Dendritic cell treated with granulocyte-macrophage colony-stimulating factor and Interleukin-4, amounts not matched to agents 40 ng/mL and 50 ng/mL, for 4 days (primary cell): ENCODE results near the gene SLC6A6.
A peak's percentile ranks its signal among the peaks of the same experiment; 100 is the strongest.

Experiments used
- H3K27ac Mint-ChIP-seq: one replicate; pipeline ENCODE4 v1.8.0; 2022; ENCODE audit warnings: mild to moderate bottlenecking, mixed read lengths
- H3K27me3 Mint-ChIP-seq: one replicate; pipeline ENCODE4 v1.8.0; 2022; ENCODE audit warnings: mild to moderate bottlenecking, mixed read lengths
- H3K36me3 Mint-ChIP-seq: one replicate; pipeline ENCODE4 v1.8.0; 2022; ENCODE audit warnings: low read depth, mixed read lengths
- H3K4me1 Mint-ChIP-seq: one replicate; pipeline ENCODE4 v1.8.0; 2022; ENCODE audit warnings: low read depth, mixed read lengths
- H3K4me3 Mint-ChIP-seq: one replicate; pipeline ENCODE4 v1.8.0; 2022; ENCODE audit warnings: mild to moderate bottlenecking, moderate library complexity, mixed read lengths
- H3K9me3 Mint-ChIP-seq: one replicate; pipeline ENCODE4 v1.8.0; 2022; ENCODE audit warnings: mixed read lengths
- intact Hi-C: fragments of 100-400 bp; cut with micrococcal nuclease; formaldehyde crosslinking; loops from one replicate; pipeline ENCODE4 v1.15.0; 2022

The SLC6A6 gene

GRCh38 chr3:14457481-14457880 is 55.1 kb downstream of the SLC6A6 start:
- Mint-ChIP-seq H3K27ac (no peak overlapping the region), H3K36me3 (peaks cover 100% of the 10 kb centered on the region), H3K4me3 (no peak overlapping the region), H3K4me1 (no peaks in the 10 kb centered on the region), H3K9me3 (no peaks in the 10 kb centered on the region), H3K27me3 (no peaks in the 10 kb centered on the region)
- intact Hi-C loops: no loop called here

GRCh38 chr3:14457999-14458398 is 55.6 kb downstream of the SLC6A6 start:
- peaks cover 100% of the 10 kb centered on the region for H3K36me3 Mint-ChIP-seq

GRCh38 chr3:14458434-14459275 is 56.2 kb downstream of the SLC6A6 start:
- no peak overlapping the region for H3K4me3 Mint-ChIP-seq

More at GRCh38 chr3:14457999-14458398, 55.6 kb downstream of the SLC6A6 start:
- no peaks in the 10 kb centered on the region for H3K4me1 Mint-ChIP-seq
- H3K4me3 Mint-ChIP-seq: no peak overlapping the region
- intact Hi-C loops: no loop called here
- no peaks in the 10 kb centered on the region for H3K27me3 Mint-ChIP-seq
- no peak overlapping the region for H3K27ac Mint-ChIP-seq
- no peaks in the 10 kb centered on the region for H3K9me3 Mint-ChIP-seq

GRCh38 chr3:14459384-14459783 is 57.0 kb downstream of the SLC6A6 start:
- H3K27me3 Mint-ChIP-seq: no peaks in the 10 kb centered on the region
- H3K27ac Mint-ChIP-seq: no peak overlapping the region
- H3K4me1 Mint-ChIP-seq: no peaks in the 10 kb centered on the region
- no peaks in the 10 kb centered on the region for H3K9me3 Mint-ChIP-seq
- no peak overlapping the region for H3K4me3 Mint-ChIP-seq
- intact Hi-C loops: no loop called here
- H3K36me3 Mint-ChIP-seq: peaks cover 100% of the 10 kb centered on the region

More at GRCh38 chr3:14458434-14459275, 56.2 kb downstream of the SLC6A6 start:
- no peaks in the 10 kb centered on the region for H3K4me1 Mint-ChIP-seq
- peaks cover 100% of the 10 kb centered on the region for H3K36me3 Mint-ChIP-seq
- no peaks in the 10 kb centered on the region for H3K9me3 Mint-ChIP-seq
- H3K27me3 Mint-ChIP-seq: no peaks in the 10 kb centered on the region
- intact Hi-C loops: no loop called here
- no peak overlapping the region for H3K27ac Mint-ChIP-seq

GRCh38 chr3:14459787-14460186 is 57.4 kb downstream of the SLC6A6 start:
- H3K27ac Mint-ChIP-seq: no peak overlapping the region
- no peak overlapping the region for H3K4me3 Mint-ChIP-seq
- H3K4me1 Mint-ChIP-seq: no peaks in the 10 kb centered on the region
- peaks cover 100% of the 10 kb centered on the region for H3K36me3 Mint-ChIP-seq
- intact Hi-C loops: no loop called here
- no peaks in the 10 kb centered on the region for H3K9me3 Mint-ChIP-seq
- H3K27me3 Mint-ChIP-seq: no peaks in the 10 kb centered on the region

GRCh38 chr3:14460342-14461005 is 58.1 kb downstream of the SLC6A6 start:
- H3K9me3 Mint-ChIP-seq: no peaks in the 10 kb centered on the region
- H3K27ac Mint-ChIP-seq: peak overlapping the region; percentile 12
- intact Hi-C loops: no loop called here
- no peak overlapping the region for H3K4me3 Mint-ChIP-seq
- no peaks in the 10 kb centered on the region for H3K4me1 Mint-ChIP-seq
- H3K27me3 Mint-ChIP-seq: no peaks in the 10 kb centered on the region
- H3K36me3 Mint-ChIP-seq: peaks cover 100% of the 10 kb centered on the region

- H3K36me3 Mint-ChIP-seq: peaks cover 100% of the 10 kb centered on the region
Observed at GRCh38 chr3:14461006-14461747, 58.8 kb downstream of the SLC6A6 start.

GRCh38 chr3:14461748-14462324 is 59.4 kb downstream of the SLC6A6 start:
- no peaks in the 10 kb centered on the region for H3K4me1 Mint-ChIP-seq
- H3K27me3 Mint-ChIP-seq: no peaks in the 10 kb centered on the region
- H3K27ac Mint-ChIP-seq: peak overlapping the region; percentile 41
- H3K9me3 Mint-ChIP-seq: no peaks in the 10 kb centered on the region
- intact Hi-C loops: no loop called here
- no peak overlapping the region for H3K4me3 Mint-ChIP-seq
- peaks cover 100% of the 10 kb centered on the region for H3K36me3 Mint-ChIP-seq

More at GRCh38 chr3:14461006-14461747, 58.8 kb downstream of the SLC6A6 start:
- H3K27me3 Mint-ChIP-seq: no peaks in the 10 kb centered on the region
- intact Hi-C loops: no loop called here
- H3K4me3 Mint-ChIP-seq: no peak overlapping the region
- H3K9me3 Mint-ChIP-seq: no peaks in the 10 kb centered on the region
- H3K4me1 Mint-ChIP-seq: no peaks in the 10 kb centered on the region
- H3K27ac Mint-ChIP-seq: peak overlapping the region; percentile 41

GRCh38 chr3:14462738-14463137 is 60.3 kb downstream of the SLC6A6 start:
- intact Hi-C loops: no loop called here
- no peaks in the 10 kb centered on the region for H3K9me3 Mint-ChIP-seq
- peaks cover 2% of the 10 kb centered on the region for H3K4me1 Mint-ChIP-seq
- no peaks in the 10 kb centered on the region for H3K27me3 Mint-ChIP-seq
- H3K4me3 Mint-ChIP-seq: no peak overlapping the region
- H3K36me3 Mint-ChIP-seq: peaks cover 100% of the 10 kb centered on the region
- peak overlapping the region; percentile 41 for H3K27ac Mint-ChIP-seq

- Mint-ChIP-seq H3K36me3 (peaks cover 100% of the 10 kb centered on the region), H3K4me3 (no peak overlapping the region), H3K27me3 (no peaks in the 10 kb centered on the region), H3K4me1 (peaks cover 6% of the 10 kb centered on the region), H3K9me3 (no peaks in the 10 kb centered on the region), H3K27ac (no peak overlapping the region)
- intact Hi-C loops: no loop called here
Observed at GRCh38 chr3:14463330-14464140, 61.1 kb downstream of the SLC6A6 start.

GRCh38 chr3:14464141-14464465 is 61.7 kb downstream of the SLC6A6 start:
- peaks cover 100% of the 10 kb centered on the region for H3K36me3 Mint-ChIP-seq
- H3K9me3 Mint-ChIP-seq: no peaks in the 10 kb centered on the region
- H3K4me3 Mint-ChIP-seq: no peak overlapping the region
- intact Hi-C loops: no loop called here
- H3K4me1 Mint-ChIP-seq: peaks cover 6% of the 10 kb centered on the region
- no peaks in the 10 kb centered on the region for H3K27me3 Mint-ChIP-seq
- no peak overlapping the region for H3K27ac Mint-ChIP-seq

- Mint-ChIP-seq H3K27me3 (no peaks in the 10 kb centered on the region), H3K27ac (no peak overlapping the region), H3K36me3 (peaks cover 100% of the 10 kb centered on the region), H3K4me3 (no peak overlapping the region), H3K9me3 (no peaks in the 10 kb centered on the region), H3K4me1 (peaks cover 6% of the 10 kb centered on the region)
- intact Hi-C loops: no loop called here
Observed at GRCh38 chr3:14464521-14464920, 62.1 kb downstream of the SLC6A6 start.

- H3K4me1 Mint-ChIP-seq: peaks cover 6% of the 10 kb centered on the region
- intact Hi-C loops: no loop called here
- no peak overlapping the region for H3K27ac Mint-ChIP-seq
- H3K27me3 Mint-ChIP-seq: no peaks in the 10 kb centered on the region
- H3K9me3 Mint-ChIP-seq: no peaks in the 10 kb centered on the region
- peaks cover 100% of the 10 kb centered on the region for H3K36me3 Mint-ChIP-seq
- H3K4me3 Mint-ChIP-seq: no peak overlapping the region
Observed at GRCh38 chr3:14465425-14465824, 63.0 kb downstream of the SLC6A6 start.
